K562 (cell line): ENCODE data around the gene C3.

ENCODE experiments used
- EGR1 ChIP-seq: fragments of 450-650 bp; conservative IDR thresholded peaks from 2 replicates; pipeline ENCODE4 v1.6.1; 2017; ENCODE audit warnings: mild to moderate bottlenecking
- EHMT2 ChIP-seq: fragments of 450-650 bp; IDR thresholded peaks from 2 replicates; pipeline ENCODE4 v1.6.1; 2018; ENCODE audit warnings: antibody characterized with exemption
- ETS2 ChIP-seq: IDR thresholded peaks from 2 replicates; pipeline ENCODE4 v1.6.1; 2016; ENCODE audit warnings: borderline replicate concordance, missing genetic modification characterization, mild to moderate bottlenecking, moderate library complexity, missing compliant biosample characterization; ENCODE audit not compliant: poor library complexity, severe bottlenecking
- NFE2 ChIP-seq: IDR thresholded peaks from 2 replicates; pipeline ENCODE4 v1.6.1; 2014; ENCODE audit warnings: antibody characterized with exemption, low read depth
- POLR2A ChIP-seq: fragments of 450-650 bp; conservative IDR thresholded peaks from 2 replicates; pipeline ENCODE4 v1.6.1; 2016
- SREBF2 ChIP-seq: sonication (generic); formaldehyde crosslinking; IDR thresholded peaks from 2 replicates; pipeline ENCODE4 v1.4.0; 2020; ENCODE audit warnings: mild to moderate bottlenecking, missing genetic modification reagents
- ZFP91 ChIP-seq: sonication (generic); formaldehyde crosslinking; IDR thresholded peaks from 2 replicates; pipeline ENCODE4 v1.8.0; 2022; ENCODE audit warnings: mild to moderate bottlenecking, missing genetic modification reagents

- TF ChIP-seq NFE2 (no peak), EHMT2 (no peak), ETS2 (tag) (no peak), SREBF2 (CRISPR knock-in tag) (no peak), POLR2A (no peak), ZFP91 (CRISPR knock-in tag) (no peak), EGR1 (no peak)
Measured at GRCh38 chr19:6660930-6661329, 59.5 kb downstream of the C3 start.
